CD4-positive, alpha-beta T cell (primary cell): ENCODE measurements around the gene ACOX3. TPM values are rescaled to one million over a fixed set of nuclear protein-coding genes. Genes with fewer than 3 reads are reported as not detected.

Source experiments
- ATAC-seq: fragments of 200-7000 bp; cut with Tn5 transposase; one replicate; pipeline ENCODE4 v1.10.0; 2022; ENCODE audit warnings: mild to moderate bottlenecking; ENCODE audit not compliant: poor library complexity
- CTCF ChIA-PET: fragments of 350-600 bp; sonication (Branson Sonifier 250); formaldehyde crosslinking; loops from one replicate; lab custom pipeline; 2021; ENCODE audit warnings: antibody characterized with exemption, inconsistent platforms; lab: Charles Lee
- POLR2A ChIA-PET: fragments of 350-600 bp; sonication (Branson Sonifier 250); formaldehyde crosslinking; loops from one replicate; lab custom pipeline; 2021; ENCODE audit warnings: antibody characterized with exemption, inconsistent platforms; lab: Charles Lee
- DNase-seq, 14 experiments: peaks; one replicate each; pipeline ENCODE4 v3.0.0-alpha.2; 2013 to 2020; ENCODE audit warnings: mixed read lengths in 2 of 14
- H3K27ac ChIP-seq, 2 donors: one replicate each; pipeline versions ENCODE4 v1.5.1 to v1.7.0; 2013; ENCODE audit warnings: low read length in 2 of 2, low read depth in 1 of 2, mild to moderate bottlenecking in 1 of 2
- H3K27me3 ChIP-seq, 2 experiments: 1 replicate in 1 of 2; 2 replicates in 1 of 2; pipeline versions ENCODE4 v1.6.1 to v1.7.0; 2013; ENCODE audit warnings: low read length in 2 of 2, control low read depth in 1 of 2, mild to moderate bottlenecking in 1 of 2, moderate library complexity in 1 of 2; ENCODE audit not compliant: insufficient read depth in 2 of 2, control insufficient read depth in 1 of 2
- H3K36me3 ChIP-seq: one replicate; pipeline ENCODE4 v1.6.1; 2013; ENCODE audit warnings: low read length, control low read depth; ENCODE audit not compliant: insufficient read depth
- H3K4me1 ChIP-seq: one replicate; pipeline ENCODE4 v1.6.1; 2013; ENCODE audit warnings: low read length, control low read depth; ENCODE audit not compliant: insufficient read depth
- H3K4me3 ChIP-seq: one replicate; pipeline ENCODE4 v1.5.1; 2013; ENCODE audit warnings: mild to moderate bottlenecking, low read length, moderate library complexity
- H3K9me3 ChIP-seq, 2 experiments: 1 replicate in 1 of 2; 2 replicates in 1 of 2; pipeline versions ENCODE4 v1.6.1 to v1.7.0; 2013; ENCODE audit warnings: low read length in 2 of 2, mild to moderate bottlenecking in 2 of 2, control low read depth in 1 of 2, moderate library complexity in 1 of 2; ENCODE audit not compliant: control insufficient read depth in 1 of 2, insufficient read depth in 1 of 2
- H3K27ac Mint-ChIP-seq: one replicate; pipeline ENCODE4 v1.8.0; 2020; ENCODE audit warnings: mixed read lengths
- H3K27me3 Mint-ChIP-seq: one replicate; pipeline ENCODE4 v1.8.0; 2021; ENCODE audit warnings: mixed read lengths
- H3K36me3 Mint-ChIP-seq: one replicate; pipeline ENCODE4 v1.8.0; 2021; ENCODE audit warnings: low read depth, mixed read lengths
- H3K4me1 Mint-ChIP-seq: one replicate; pipeline ENCODE4 v1.8.0; 2021; ENCODE audit warnings: low read depth, mixed read lengths
- H3K4me3 Mint-ChIP-seq: one replicate; pipeline ENCODE4 v1.8.0; 2020; ENCODE audit warnings: mild to moderate bottlenecking, mixed read lengths
- H3K9me3 Mint-ChIP-seq: one replicate; pipeline ENCODE4 v1.8.0; 2020; ENCODE audit warnings: mixed read lengths
- intact Hi-C, 2 experiments: fragments of 100-400 bp; cut with DNase I in 1 of 2; cut with micrococcal nuclease in 1 of 2; formaldehyde crosslinking; loops; one replicate each; pipeline versions ENCODE4 v1.15.1 to v1.9.0; 2023 to 2025; cut with DNase I, micrococcal nuclease
- total RNA-seq, 174 experiments: library from RNA in 2 of 174; stranded (reverse) in 2 of 174; gene quantifications; one replicate each; pipeline ENCODE4 v1.2.3 and lab custom pipeline; 2021 to 2026
- TF ChIP-seq, protein P1 (sequence below): fragments of 200-600 bp; IDR thresholded peaks from one replicate; pipeline ENCODE4 v1.8.0; 2022; ENCODE audit warnings: antibody characterized with exemption, mild to moderate bottlenecking

Gene ACOX3
- total RNA-seq, 2 experiments from 2014 or later, result 4.9 to 6.1 TPM

- intact Hi-C loops, result no loop called here
Observed at GRCh38 chr4:8400632-8401325, 39.7 kb downstream of the ACOX3 start.

DNA sequence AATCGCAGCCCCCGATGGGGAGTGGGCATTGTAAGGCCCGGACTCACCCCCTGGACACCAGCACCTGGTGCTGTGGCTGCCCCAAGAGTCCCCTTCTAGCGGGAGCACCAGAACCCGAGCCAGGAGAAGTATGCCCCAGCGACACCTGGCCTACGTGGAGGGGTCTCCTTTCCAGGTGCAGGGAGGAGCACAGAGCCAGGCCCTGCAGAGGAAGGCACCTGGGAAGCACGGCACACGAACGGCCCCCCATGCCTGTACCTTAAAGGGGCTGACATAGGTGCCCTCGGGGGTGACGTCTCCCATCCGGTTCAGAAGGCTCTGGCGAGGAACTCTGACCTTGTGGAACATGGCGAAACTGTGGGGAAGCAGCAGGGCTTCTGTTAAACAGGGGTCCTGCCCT is 41.2 kb downstream of the ACOX3 start:
- Histone ChIP-seq H3K4me3 (no peak overlapping the region), H3K9me3 (no peaks in the 10 kb centered on the region), H3K27ac (no peak overlapping the region), H3K27me3 (no peaks in the 10 kb centered on the region), H3K4me1 (no peaks in the 10 kb centered on the region), H3K36me3 (peaks cover 17% of the 10 kb centered on the region)
- ATAC-seq (no peak), DNase-seq (no peak)
- TF ChIP-seq, protein P1, sequence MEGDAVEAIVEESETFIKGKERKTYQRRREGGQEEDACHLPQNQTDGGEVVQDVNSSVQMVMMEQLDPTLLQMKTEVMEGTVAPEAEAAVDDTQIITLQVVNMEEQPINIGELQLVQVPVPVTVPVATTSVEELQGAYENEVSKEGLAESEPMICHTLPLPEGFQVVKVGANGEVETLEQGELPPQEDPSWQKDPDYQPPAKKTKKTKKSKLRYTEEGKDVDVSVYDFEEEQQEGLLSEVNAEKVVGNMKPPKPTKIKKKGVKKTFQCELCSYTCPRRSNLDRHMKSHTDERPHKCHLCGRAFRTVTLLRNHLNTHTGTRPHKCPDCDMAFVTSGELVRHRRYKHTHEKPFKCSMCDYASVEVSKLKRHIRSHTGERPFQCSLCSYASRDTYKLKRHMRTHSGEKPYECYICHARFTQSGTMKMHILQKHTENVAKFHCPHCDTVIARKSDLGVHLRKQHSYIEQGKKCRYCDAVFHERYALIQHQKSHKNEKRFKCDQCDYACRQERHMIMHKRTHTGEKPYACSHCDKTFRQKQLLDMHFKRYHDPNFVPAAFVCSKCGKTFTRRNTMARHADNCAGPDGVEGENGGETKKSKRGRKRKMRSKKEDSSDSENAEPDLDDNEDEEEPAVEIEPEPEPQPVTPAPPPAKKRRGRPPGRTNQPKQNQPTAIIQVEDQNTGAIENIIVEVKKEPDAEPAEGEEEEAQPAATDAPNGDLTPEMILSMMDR, result no peak
- POLR2A ChIA-PET, result no interaction called here
- intact Hi-C loops, result no loop called here
- Mint-ChIP-seq H3K4me3 (no peak overlapping the region), H3K4me1 (no peaks in the 10 kb centered on the region), H3K9me3 (no peaks in the 10 kb centered on the region), H3K36me3 (peaks cover 53% of the 10 kb centered on the region), H3K27ac (no peak overlapping the region), H3K27me3 (no peaks in the 10 kb centered on the region)
- CTCF ChIA-PET, result no interaction called here

More at GRCh38 chr4:8400632-8401325, 39.7 kb downstream of the ACOX3 start:
- H3K36me3 ChIP-seq, result peaks cover 21% of the 10 kb centered on the region
- ChIA-PET POLR2A (no interaction called here), CTCF (interaction anchor here (1.2 kb wide), 1 partner anchor 224 kb away, joined by 3 read pairs; no protein-coding TSS in a partner anchor)
- DNase-seq, result no peak
- Mint-ChIP-seq H3K27me3 (no peaks in the 10 kb centered on the region), H3K9me3 (no peaks in the 10 kb centered on the region), H3K36me3 (peaks cover 59% of the 10 kb centered on the region), H3K27ac (no peak overlapping the region), H3K4me1 (no peaks in the 10 kb centered on the region), H3K4me3 (no peak overlapping the region)
- H3K27me3 ChIP-seq, result no peaks in the 10 kb centered on the region
- H3K27ac ChIP-seq, result no peak overlapping the region
- H3K9me3 ChIP-seq, result no peaks in the 10 kb centered on the region
- TF ChIP-seq, protein P1, result no peak
- no peak overlapping the region for H3K4me3 ChIP-seq
- ATAC-seq, result no peak
- H3K4me1 ChIP-seq, result no peaks in the 10 kb centered on the region

- H3K27ac Mint-ChIP-seq, result no peak overlapping the region
- no peaks in the 10 kb centered on the region for H3K27me3 ChIP-seq
- intact Hi-C loops, result no loop called here
- H3K36me3 ChIP-seq, result peaks cover 23% of the 10 kb centered on the region
- no peak overlapping the region for H3K27ac ChIP-seq
- H3K27me3 Mint-ChIP-seq, result no peaks in the 10 kb centered on the region
- H3K4me3 Mint-ChIP-seq, result no peak overlapping the region
- ChIA-PET CTCF (no interaction called here), POLR2A (no interaction called here)
- H3K36me3 Mint-ChIP-seq, result peaks cover 54% of the 10 kb centered on the region
- H3K4me1 Mint-ChIP-seq, result no peaks in the 10 kb centered on the region
- no peak for DNase-seq
- ATAC-seq, result no peak
- no peaks in the 10 kb centered on the region for H3K9me3 ChIP-seq
- TF ChIP-seq, protein P1, result no peak
- no peak overlapping the region for H3K4me3 ChIP-seq
- H3K4me1 ChIP-seq, result no peaks in the 10 kb centered on the region
- no peaks in the 10 kb centered on the region for H3K9me3 Mint-ChIP-seq
Observed at GRCh38 chr4:8398347-8398746, 42.2 kb downstream of the ACOX3 start.
